Cardiac fibroblast (primary cell): ENCODE data around the gene DHCR7.
A peak's percentile ranks its signal among the peaks of the same experiment; 100 is the strongest.

Experiments
- DNase-seq, 2 donors: peaks; one replicate each; pipeline versions ENCODE4 v3.0.0 to v3.0.0-alpha.2; 2010; ENCODE audit warnings: low read depth in 2 of 2
- H3K4me3 ChIP-seq, 2 donors: replicated peaks in 1 of 2; 1 replicate in 1 of 2; 2 replicates in 1 of 2; pipeline ENCODE4 v1.5.1; 2011; ENCODE audit warnings: low read depth in 2 of 2, low read length in 2 of 2, mild to moderate bottlenecking in 2 of 2, moderate library complexity in 1 of 2
- CTCF ChIP-seq: IDR thresholded peaks from one replicate; pipeline ENCODE4 v1.5.1; 2011; ENCODE audit warnings: low read depth, mild to moderate bottlenecking, low read length, inconsistent platforms

The DHCR7 gene

GRCh38 chr11:71435278-71435951 is 12.8 kb downstream of the DHCR7 start:
- no peak for DNase-seq
- no peak for TF ChIP-seq CTCF
- H3K4me3 ChIP-seq, result no peak overlapping the region

GRCh38 chr11:71434576-71435130 is 13.5 kb downstream of the DHCR7 start:
- no peak overlapping the region for H3K4me3 ChIP-seq
- TF ChIP-seq CTCF, result no peak
- DNase-seq, result no peak

GRCh38 chr11:71433648-71434450 is 14.3 kb downstream of the DHCR7 start:
- no peak overlapping the region for H3K4me3 ChIP-seq
- peak; percentile 47 to 72 for DNase-seq
- TF ChIP-seq CTCF, result no peak

- no peak for TF ChIP-seq CTCF
- no peak for DNase-seq
- no peak overlapping the region for H3K4me3 ChIP-seq
Observed at GRCh38 chr11:71432761-71433647, 15.2 kb downstream of the DHCR7 start.

- H3K4me3 ChIP-seq, result no peak overlapping the region
- no peak for TF ChIP-seq CTCF
- DNase-seq, result no peak
Observed at GRCh38 chr11:71431271-71431670, 16.9 kb downstream of the DHCR7 start.

GRCh38 chr11:71430166-71430565 is 18.0 kb downstream of the DHCR7 start:
- no peak overlapping the region for H3K4me3 ChIP-seq
- DNase-seq, result no peak
- no peak for TF ChIP-seq CTCF
